Heart right ventricle (tissue), 16 donors: ENCODE results near the gene DNAH14. TPM values are rescaled to one million over a fixed set of nuclear protein-coding genes. Genes with fewer than 3 reads are reported as not detected.

Experiments used
- ATAC-seq, 8 donors: fragments of 200-7000 bp; cut with Tn5 transposase; one replicate each; pipeline ENCODE4 v1.9.1; 2020; ENCODE audit warnings: mild to moderate bottlenecking in 8 of 8, moderate library complexity in 8 of 8, moderate number of reproducible peaks in 1 of 8
- DNase-seq, 2 donors: peaks; one replicate each; pipeline ENCODE4 v3.0.0-alpha.2; 2020
- H3K27ac ChIP-seq, 10 donors: fragments of 200-600 bp; sonication (generic) in 2 of 10; one replicate each; pipeline versions ENCODE4 v1.5.0 to v1.8.0; 2020 to 2022; ENCODE audit warnings: mild to moderate bottlenecking in 3 of 10
- H3K27me3 ChIP-seq, 7 donors: fragments of 200-600 bp; one replicate each; pipeline ENCODE4 v1.8.0; 2021 to 2022; ENCODE audit warnings: mild to moderate bottlenecking in 2 of 7
- H3K36me3 ChIP-seq, 9 donors: fragments of 200-600 bp; sonication (generic) in 1 of 9; one replicate each; pipeline versions ENCODE4 v1.5.0 to v1.8.0; 2020 to 2022; ENCODE audit warnings: mild to moderate bottlenecking in 2 of 9
- H3K4me1 ChIP-seq, 9 donors: fragments of 200-600 bp; sonication (generic) in 1 of 9; one replicate each; pipeline versions ENCODE4 v1.5.0 to v1.8.0; 2020 to 2022; ENCODE audit warnings: mild to moderate bottlenecking in 4 of 9
- H3K4me3 ChIP-seq, 10 donors: fragments of 200-600 bp; sonication (generic) in 2 of 10; one replicate each; pipeline versions ENCODE4 v1.5.0 to v1.8.0; 2020 to 2022; ENCODE audit warnings: mild to moderate bottlenecking in 7 of 10, moderate library complexity in 2 of 10
- H3K9me3 ChIP-seq, 11 donors: fragments of 200-600 bp in 10 of 11; sonication (generic) in 2 of 11; one replicate each; pipeline versions ENCODE4 v1.5.0 to v1.8.0; 2013 to 2022; ENCODE audit warnings: mild to moderate bottlenecking in 2 of 11, control low read depth in 1 of 11, moderate library complexity in 1 of 11
- CTCF ChIP-seq, 9 donors: fragments of 200-600 bp; sonication (generic) in 2 of 9; IDR thresholded peaks; one replicate each; pipeline versions ENCODE4 v1.5.0 to v1.8.0; 2021 to 2022; ENCODE audit warnings: antibody characterized with exemption in 9 of 9, mild to moderate bottlenecking in 5 of 9, moderate library complexity in 1 of 9
- WGBS, 2 donors: extraction: QIAGEN DNeasy Blood & Tissue Kit; methylation state at CpG; one replicate each; pipeline ENCODE4 v1.1.7; 2013; ENCODE audit warnings: inconsistent platforms in 1 of 2; 5-methylcytosine and 5-hydroxymethylcytosine counted together
- intact Hi-C, 10 donors: fragments of 100-400 bp; cut with DNase I; formaldehyde crosslinking; loops; one replicate each; pipeline versions ENCODE4 v1.11.1 to v1.14.2; 2022
- polyA plus RNA-seq, 2 donors: library from polyadenylated mRNA; stranded (reverse); fragments of 200-250 nt; gene quantifications; one replicate each; pipeline ENCODE4 v1.2.3, GENCODE V29; 2013
- total RNA-seq, 10 donors: library from RNA; stranded (reverse); fragmentation: NEBNext Ultra II Directional in 3 of 10; extraction: Animal tissue kit (Norgen Biotek cat#: 25700) in 3 of 10; gene quantifications; one replicate each; pipeline versions ENCODE4 v1.2.1 to v1.2.4, GENCODE V29; 2021 to 2023
- donor health status: Arrhythmogenic right ventricular cardiomyopathy.
- donor health status: ischemic (EF 13 %, LVEDD 7.1; RV severe dilation, severe dysfunction).
- donor health status: healthy with polysubstance abuse.
- donor health status: DM: no; HTN: yes; CAD: no.
- donor health status: DM: no; HTN: no; CAD: no.
- donor health status: ischemic (EF 25% LVEDD 6.9; RV normal size, moderate dysfunction).
- donor health status: ischemic (EF 25% LVEDD 5.7; RV mildly dilated, moderate dysfunction).
- donor health status: healthy.
- donor health status: DM: yes; HTN: yes; CAD: no.
- donor health status: Ischemic cardiomyopathy.
- donor health status: ischemic (EF 35%, LVEDD 5.7; RV mildly dilated, moderate dysfunction).
- donor health status: nonischemic (EF 11% LVEDD 7.7; RV severe dilation, severe dysfunction).
- donor health status: DM: yes; HTN: yes; CAD: no.
- donor health status: PGD.
- donor health status: ischemic (EF 29% LVEDD 5.4; RV normal size, mild dysfunction).
- donor health status: nonischemic (EF 23%, LVEDD 6.1; RV moderate dilation, normal function).

The DNAH14 gene
- total and polyA plus RNA-seq, 12 donors = 0.12 to 8.0 (median 2.0) TPM

- peak in 3 of 8 donors; percentile 19 to 36 (median 31) for ATAC-seq
- 67 to 72% methylated on average over 9 of the region's 9 CpGs for WGBS, 2 donors
- peak overlapping the region in 1 of 10 donors; percentile 11 for H3K4me3 ChIP-seq
- no peak for DNase-seq
- TF ChIP-seq CTCF (IDR thresholded peaks at IDR 0.05) = no peak
- H3K4me1 ChIP-seq = peaks cover 0 to 76% (median 51%) of the 10 kb centered on the region in 9 donors
- intact Hi-C loops = loop anchor here in 2 of 10 donors (2.0 kb wide), 2 partner anchors 17 kb away; partner anchors contain the start of gene LBR (in 1 of the 2)
- H3K36me3 ChIP-seq = no peaks in the 10 kb centered on the region
- no peaks in the 10 kb centered on the region for H3K27me3 ChIP-seq
- no peaks in the 10 kb centered on the region for H3K9me3 ChIP-seq
- H3K27ac ChIP-seq = peak overlapping the region; percentile 62 to 92 (median 80)
These were observed 516.4 kb downstream of the DNAH14 start for GRCh38 chr1:225445639-225446594.

- no peak overlapping the region for H3K4me3 ChIP-seq
- TF ChIP-seq CTCF (IDR thresholded peaks at IDR 0.05) = no peak
- 58 to 64% methylated on average over 7 of the region's 7 CpGs for WGBS, 2 donors
- H3K27me3 ChIP-seq = no peaks in the 10 kb centered on the region
- ATAC-seq = no peak
- intact Hi-C loops = no loop called here
- peak overlapping the region in 9 of 10 donors; percentile 62 to 92 (median 82) for H3K27ac ChIP-seq
- no peak for DNase-seq
- H3K9me3 ChIP-seq = no peaks in the 10 kb centered on the region
- peaks cover 0 to 80% (median 51%) of the 10 kb centered on the region in 9 donors for H3K4me1 ChIP-seq
- H3K36me3 ChIP-seq = no peaks in the 10 kb centered on the region
These were observed 517.1 kb downstream of the DNAH14 start for GRCh38 chr1:225446595-225446960.

- Histone ChIP-seq H3K27me3 (no peaks in the 10 kb centered on the region), H3K27ac (peak overlapping the region in 9 of 10 donors; percentile 62 to 92 (median 82)), H3K9me3 (no peaks in the 10 kb centered on the region), H3K4me3 (no peak overlapping the region), H3K4me1 (peaks cover 0 to 78% (median 51%) of the 10 kb centered on the region in 9 donors), H3K36me3 (no peaks in the 10 kb centered on the region)
- intact Hi-C loops = no loop called here
- DNase-seq (no peak), ATAC-seq (peak in 1 of 8 donors; percentile 0)
- 59 to 65% methylated on average over 9 of the region's 9 CpGs for WGBS, 2 donors
- TF ChIP-seq CTCF (IDR thresholded peaks at IDR 0.05) = no peak
These were observed 517.6 kb downstream of the DNAH14 start for GRCh38 chr1:225446981-225447615.

GRCh38 chr1:225447650-225448089 is 518.2 kb downstream of the DNAH14 start:
- no peak for TF ChIP-seq CTCF (IDR thresholded peaks at IDR 0.05)

More at GRCh38 chr1:225447650-225448089, 518.2 kb downstream of the DNAH14 start:
- Histone ChIP-seq H3K4me3 (peak overlapping the region in 3 of 10 donors; percentile 1 to 15 (median 11)), H3K9me3 (no peaks in the 10 kb centered on the region), H3K27me3 (no peaks in the 10 kb centered on the region), H3K4me1 (peaks cover 0 to 75% (median 51%) of the 10 kb centered on the region in 9 donors), H3K27ac (peak overlapping the region in 9 of 10 donors; percentile 62 to 92 (median 82)), H3K36me3 (no peaks in the 10 kb centered on the region)
- intact Hi-C loops = no loop called here
- peak; percentile 10 to 41 (median 20) for ATAC-seq
- no peak for DNase-seq
- 31 to 41% methylated on average over 8 of the region's 8 CpGs for WGBS, 2 donors
